ENCODE measurements around the gene OR4E2. TPM values are rescaled to one million over a fixed set of nuclear protein-coding genes. Genes with fewer than 3 reads are reported as not detected.

The OR4E2 gene
- polyA plus RNA-seq, 1 donor from 2014 or later: not detected

GRCh38 chr14:21614240-21614639, 39.4 kb upstream of the OR4E2 start:
- H3K9me2 ChIP-seq (ENCODE audit: insufficient read depth, low read length): no peaks in the 10 kb centered on the region
- no peak overlapping the region for H3K4me2 ChIP-seq (ENCODE audit: low read length)
- H3K27me3 ChIP-seq (ENCODE audit: insufficient read depth, low read depth, low read length): no peaks in the 10 kb centered on the region
- no peak overlapping the region for H2AFZ ChIP-seq (ENCODE audit: low read depth, low read length)
- no peak overlapping the region for H3K27ac ChIP-seq (ENCODE audit: low read length)
- H3K9ac ChIP-seq (ENCODE audit: low read length): no peak overlapping the region
- no peaks in the 10 kb centered on the region for H4K20me1 ChIP-seq (ENCODE audit: insufficient read depth)
- no peaks in the 10 kb centered on the region for H3K79me2 ChIP-seq (replicated peaks; ENCODE audit: insufficient read depth, low read length)
- H3F3A ChIP-seq (ENCODE audit: insufficient read depth, low read length, poor library complexity, severe bottlenecking): no peaks in the 10 kb centered on the region
- no peaks in the 10 kb centered on the region for H3K36me3 ChIP-seq (ENCODE audit: insufficient read depth, low read length)
- H3K4me3 ChIP-seq (ENCODE audit: low read length): no peak overlapping the region
- no peak for TF ChIP-seq SMC3 (conservative IDR thresholded peaks at IDR 0.05; ENCODE audit: poor library complexity)
- no peak for TF ChIP-seq MXI1 (conservative IDR thresholded peaks at IDR 0.05; ENCODE audit: poor library complexity, severe bottlenecking)
- TF ChIP-seq EP300 (conservative IDR thresholded peaks at IDR 0.05; ENCODE audit: poor library complexity, severe bottlenecking): no peak
- TF ChIP-seq RAD21 (conservative IDR thresholded peaks at IDR 0.05): no peak
- no peak for TF ChIP-seq REST (IDR thresholded peaks at IDR 0.05; ENCODE audit: borderline replicate concordance)
- TF ChIP-seq TAF1 (IDR thresholded peaks at IDR 0.05; ENCODE audit: low read depth): no peak
- H3K9me3 ChIP-seq (ENCODE audit: low read length): no peaks in the 10 kb centered on the region

- Histone ChIP-seq H3K4me3 (ENCODE audit: low read length) (no peak overlapping the region), H3K9me3 (ENCODE audit: low read length) (no peaks in the 10 kb centered on the region), H4K20me1 (ENCODE audit: insufficient read depth) (no peaks in the 10 kb centered on the region), H3K9me2 (ENCODE audit: insufficient read depth, low read length) (no peaks in the 10 kb centered on the region), H3K79me2 (replicated peaks; ENCODE audit: insufficient read depth, low read length) (no peaks in the 10 kb centered on the region), H3K36me3 (ENCODE audit: insufficient read depth, low read length) (no peaks in the 10 kb centered on the region), H2AFZ (ENCODE audit: low read depth, low read length) (no peak overlapping the region), H3K9ac (ENCODE audit: low read length) (no peak overlapping the region), H3F3A (ENCODE audit: insufficient read depth, low read length, poor library complexity, severe bottlenecking) (no peaks in the 10 kb centered on the region), H3K4me2 (ENCODE audit: low read length) (no peak overlapping the region), H3K27me3 (ENCODE audit: insufficient read depth, low read depth, low read length) (no peaks in the 10 kb centered on the region), H3K27ac (ENCODE audit: low read length) (no peak overlapping the region)
- TF ChIP-seq POLR2AphosphoS5 (IDR thresholded peaks at IDR 0.05): no peak
- no peak for TF ChIP-seq EP300 (conservative IDR thresholded peaks at IDR 0.05; ENCODE audit: poor library complexity, severe bottlenecking)
- no peak for TF ChIP-seq CTCF (IDR thresholded peaks at IDR 0.05; ENCODE audit: poor library complexity, severe bottlenecking)
- TF ChIP-seq REST (IDR thresholded peaks at IDR 0.05; ENCODE audit: borderline replicate concordance): no peak
- TF ChIP-seq SMC3 (conservative IDR thresholded peaks at IDR 0.05; ENCODE audit: poor library complexity): no peak
- no peak for TF ChIP-seq MXI1 (conservative IDR thresholded peaks at IDR 0.05; ENCODE audit: poor library complexity, severe bottlenecking)
- no peak for TF ChIP-seq TAF1 (IDR thresholded peaks at IDR 0.05; ENCODE audit: low read depth)
These were observed 36.0 kb upstream of the OR4E2 start for GRCh38 chr14:21617614-21618013.

Data from neural cell (in vitro differentiated cells).